Smooth muscle cell of trachea (primary cell): ENCODE measurements around the gene SLC9A7. TPM values are rescaled to one million over a fixed set of nuclear protein-coding genes. Genes with fewer than 3 reads are reported as not detected.

ENCODE experiments used
- total RNA-seq: library from RNA; depleted of rRNA; stranded (reverse); fragments of >200 nt; gene quantifications from 2 replicates; pipeline ENCODE4 v1.2.1, GENCODE V29; 2014

SLC9A7 gene
- 62.9 and 67.9 TPM in 2 replicates for total RNA-seq

GRCh38 chrX:46758956-46759644, at the start of gene SLC9A7:
SLC9A7 (minus strand) TSS chrX:46759118; CDS start chrX:46759029, 89 bp downstream.

GRCh38 chrX:46573331-46573891, 185.5 kb downstream of the SLC9A7 start, which contains the start of gene CHST7:
CHST7 (plus strand) TSS chrX:46573765; CDS start chrX:46573932, 167 bp downstream.

Other genes with a start within 250 kb of the SLC9A7 start
- 6.0 TPM in 2 replicates for gene ZNF674, start 213.7 kb downstream of the SLC9A7 start, total RNA-seq
- gene CHST7, start 185.4 kb downstream of the SLC9A7 start, total RNA-seq, result 17.0 and 36.1 TPM in 2 replicates
- gene RP2, start 77.9 kb upstream of the SLC9A7 start, total RNA-seq, result 10.8 and 21.5 TPM in 2 replicates
- 4.4 and 4.5 TPM in 2 replicates for gene JADE3, start 153.3 kb upstream of the SLC9A7 start, total RNA-seq